Measurements from ENCODE around the gene MBTD1. TPM values are rescaled to one million over a fixed set of nuclear protein-coding genes. Genes with fewer than 3 reads are reported as not detected.
"Not testable (repeated sequence)": the region's sequence is repeated elsewhere in the genome, so short reads cannot be mapped to it uniquely, and the experiment has no call there.

Gene MBTD1
- total RNA-seq, 1 experiment from 2014 or later = 18.7 TPM

- ChIA-PET POLR2A (ENCODE audit: low non-redundant PET) (interaction anchor here (0.7 kb wide), 1 partner anchor 254 kb away, joined by 3 read pairs; no protein-coding TSS in a partner anchor), CTCF (no interaction called here)
- intact Hi-C loops (cut with micrococcal nuclease; ENCODE audit: unreplicated experiment) = no loop called here
- TF ChIP-seq CTCF (conservative IDR thresholded peaks at IDR 0.05; ENCODE audit: low read depth, low read length) (no peak), EZH2 (IDR thresholded peaks at IDR 0.05; ENCODE audit: borderline replicate concordance, low read depth, low read length, poor library complexity, severe bottlenecking) (no peak)
- H3K27ac ChIP-seq (ENCODE audit: low read depth, low read length, poor library complexity, severe bottlenecking) = no peak overlapping the region
- H3K36me3 ChIP-seq (ENCODE audit: insufficient read depth, low read length, poor library complexity, severe bottlenecking) = peaks cover 82% of the 10 kb centered on the region
- H3K9me3 ChIP-seq (ENCODE audit: low read depth, low read length, poor library complexity, severe bottlenecking) = no peaks in the 10 kb centered on the region
- H3K4me1 ChIP-seq (ENCODE audit: insufficient read depth, low read length, poor library complexity, severe bottlenecking) = peaks cover 4% of the 10 kb centered on the region
- no peak overlapping the region for H3K4me3 ChIP-seq (ENCODE audit: low read depth, low read length, poor library complexity, severe bottlenecking)
- H3K27me3 ChIP-seq (replicated peaks; ENCODE audit: insufficient read depth, low read depth, low read length, poor library complexity) = no peaks in the 10 kb centered on the region
- no peak for DNase-seq (ENCODE audit: low spot score)
- no TSS peak for BruUV-seq (replicated peaks)
Observed at GRCh38 chr17:51272812-51273211, 13.0 kb upstream of the MBTD1 start.

GRCh38 chr17:51270636-51271035, 10.8 kb upstream of the MBTD1 start:
- ChIA-PET POLR2A (ENCODE audit: low non-redundant PET) (no interaction called here), CTCF (no interaction called here)
- no peak for DNase-seq (ENCODE audit: low spot score)
- Histone ChIP-seq H3K4me3 (ENCODE audit: low read depth, low read length, poor library complexity, severe bottlenecking) (no peak overlapping the region), H3K4me1 (ENCODE audit: insufficient read depth, low read length, poor library complexity, severe bottlenecking) (peaks cover 9% of the 10 kb centered on the region), H3K36me3 (ENCODE audit: insufficient read depth, low read length, poor library complexity, severe bottlenecking) (peaks cover 79% of the 10 kb centered on the region), H3K9me3 (ENCODE audit: low read depth, low read length, poor library complexity, severe bottlenecking) (no peaks in the 10 kb centered on the region), H3K27ac (ENCODE audit: low read depth, low read length, poor library complexity, severe bottlenecking) (no peak overlapping the region), H3K27me3 (replicated peaks; ENCODE audit: insufficient read depth, low read depth, low read length, poor library complexity) (no peaks in the 10 kb centered on the region)
- no TSS peak for BruUV-seq (replicated peaks)
- TF ChIP-seq EZH2 (IDR thresholded peaks at IDR 0.05; ENCODE audit: borderline replicate concordance, low read depth, low read length, poor library complexity, severe bottlenecking) = no peak
- TF ChIP-seq CTCF (conservative IDR thresholded peaks at IDR 0.05; ENCODE audit: low read depth, low read length) = no peak
- intact Hi-C loops (cut with micrococcal nuclease; ENCODE audit: unreplicated experiment) = no loop called here

- intact Hi-C loops (cut with micrococcal nuclease; ENCODE audit: unreplicated experiment) = no loop called here
- no TSS peak for BruUV-seq (replicated peaks)
- H3K27me3 ChIP-seq (replicated peaks; ENCODE audit: insufficient read depth, low read depth, low read length, poor library complexity) = no peaks in the 10 kb centered on the region
- TF ChIP-seq EZH2 (IDR thresholded peaks at IDR 0.05; ENCODE audit: borderline replicate concordance, low read depth, low read length, poor library complexity, severe bottlenecking) (no peak), CTCF (conservative IDR thresholded peaks at IDR 0.05; ENCODE audit: low read depth, low read length) (no peak)
- H3K4me1 ChIP-seq (ENCODE audit: insufficient read depth, low read length, poor library complexity, severe bottlenecking) = peaks cover 9% of the 10 kb centered on the region
- no peak overlapping the region for H3K4me3 ChIP-seq (ENCODE audit: low read depth, low read length, poor library complexity, severe bottlenecking)
- POLR2A ChIA-PET (ENCODE audit: low non-redundant PET) = no interaction called here
- CTCF ChIA-PET = interaction anchor here (0.6 kb wide), 1 partner anchor 17 kb away, joined by 5 read pairs; no protein-coding TSS in a partner anchor
- H3K9me3 ChIP-seq (ENCODE audit: low read depth, low read length, poor library complexity, severe bottlenecking) = no peaks in the 10 kb centered on the region
- DNase-seq (ENCODE audit: low spot score) = no peak
- no peak overlapping the region for H3K27ac ChIP-seq (ENCODE audit: low read depth, low read length, poor library complexity, severe bottlenecking)
- H3K36me3 ChIP-seq (ENCODE audit: insufficient read depth, low read length, poor library complexity, severe bottlenecking) = peaks cover 78% of the 10 kb centered on the region
Observed at GRCh38 chr17:51269991-51270390, 10.1 kb upstream of the MBTD1 start.

- H3K4me3 ChIP-seq (ENCODE audit: low read depth, low read length, poor library complexity, severe bottlenecking); H3K4me1 ChIP-seq (ENCODE audit: insufficient read depth, low read length, poor library complexity, severe bottlenecking); intact Hi-C loops (cut with micrococcal nuclease; ENCODE audit: unreplicated experiment); H3K27ac ChIP-seq (ENCODE audit: low read depth, low read length, poor library complexity, severe bottlenecking); CTCF ChIA-PET; H3K9me3 ChIP-seq (ENCODE audit: low read depth, low read length, poor library complexity, severe bottlenecking); DNase-seq (ENCODE audit: low spot score); H3K27me3 ChIP-seq (replicated peaks; ENCODE audit: insufficient read depth, low read depth, low read length, poor library complexity); BruUV-seq (replicated peaks); POLR2A ChIA-PET (ENCODE audit: low non-redundant PET): not testable (repeated sequence)
- peaks cover 47% of the 10 kb centered on the region for H3K36me3 ChIP-seq (ENCODE audit: insufficient read depth, low read length, poor library complexity, severe bottlenecking)
Observed at GRCh38 chr17:51264466-51264865, 4.6 kb upstream of the MBTD1 start.
